ENCODE results near the gene CSTPP1.
"Not testable (repeated sequence)": the region's sequence is repeated elsewhere in the genome, so short reads cannot be mapped to it uniquely, and the experiment has no call there.

The CSTPP1 gene

GRCh38 chr11:47109051-47109726 is 172.6 kb downstream of the CSTPP1 start:
- Histone ChIP-seq H3K27me3 (ENCODE audit: insufficient read depth, low read depth) (no peaks in the 10 kb centered on the region), H3K79me2 (ENCODE audit: insufficient read depth, low read depth) (no peaks in the 10 kb centered on the region), H2AFZ (ENCODE audit: low read depth) (no peak overlapping the region), H4K20me1 (ENCODE audit: insufficient read depth) (no peaks in the 10 kb centered on the region), H3K4me2 (no peak overlapping the region), H3K9ac (no peak overlapping the region), H3K4me1 (ENCODE audit: low read depth, poor library complexity, severe bottlenecking) (no peaks in the 10 kb centered on the region), H3K4me3 (IDR thresholded peaks at IDR 0.05; ENCODE audit: insufficient read depth, low read depth, low read length) (no peak overlapping the region), H3K36me3 (ENCODE audit: insufficient read depth) (no peaks in the 10 kb centered on the region), H3K27ac (no peak overlapping the region)
- no peak for TF ChIP-seq CTCF (conservative IDR thresholded peaks at IDR 0.05; ENCODE audit: low read depth, low read length)

GRCh38 chr11:47109727-47110246 is 173.2 kb downstream of the CSTPP1 start:
- no peaks in the 10 kb centered on the region for H3K4me1 ChIP-seq (ENCODE audit: low read depth, poor library complexity, severe bottlenecking)
- no peak overlapping the region for H3K4me2 ChIP-seq
- no peak overlapping the region for H2AFZ ChIP-seq (ENCODE audit: low read depth)
- no peak overlapping the region for H3K9ac ChIP-seq
- H3K36me3 ChIP-seq (ENCODE audit: insufficient read depth): no peaks in the 10 kb centered on the region
- H3K27ac ChIP-seq: no peak overlapping the region
- no peaks in the 10 kb centered on the region for H3K79me2 ChIP-seq (ENCODE audit: insufficient read depth, low read depth)
- no peaks in the 10 kb centered on the region for H3K27me3 ChIP-seq (ENCODE audit: insufficient read depth, low read depth)
- H4K20me1 ChIP-seq (ENCODE audit: insufficient read depth): no peaks in the 10 kb centered on the region
- TF ChIP-seq CTCF (conservative IDR thresholded peaks at IDR 0.05; ENCODE audit: low read depth, low read length): no peak
- no peak overlapping the region for H3K4me3 ChIP-seq (IDR thresholded peaks at IDR 0.05; ENCODE audit: insufficient read depth, low read depth, low read length)

GRCh38 chr11:47111318-47111804 is 174.8 kb downstream of the CSTPP1 start:
- Histone ChIP-seq H3K27ac (no peak overlapping the region), H3K4me2 (no peak overlapping the region), H3K9ac (no peak overlapping the region), H3K4me3 (IDR thresholded peaks at IDR 0.05; ENCODE audit: insufficient read depth, low read depth, low read length) (no peak overlapping the region), H3K27me3 (ENCODE audit: insufficient read depth, low read depth) (no peaks in the 10 kb centered on the region), H4K20me1 (ENCODE audit: insufficient read depth) (no peaks in the 10 kb centered on the region), H3K79me2 (ENCODE audit: insufficient read depth, low read depth) (no peaks in the 10 kb centered on the region), H2AFZ (ENCODE audit: low read depth) (no peak overlapping the region), H3K36me3 (ENCODE audit: insufficient read depth) (no peaks in the 10 kb centered on the region), H3K4me1 (ENCODE audit: low read depth, poor library complexity, severe bottlenecking) (no peaks in the 10 kb centered on the region)
- TF ChIP-seq CTCF (conservative IDR thresholded peaks at IDR 0.05; ENCODE audit: low read depth, low read length): no peak

GRCh38 chr11:47112941-47113340 is 176.4 kb downstream of the CSTPP1 start:
- H3K27me3 ChIP-seq (ENCODE audit: insufficient read depth, low read depth); H3K36me3 ChIP-seq (ENCODE audit: insufficient read depth); H3K79me2 ChIP-seq (ENCODE audit: insufficient read depth, low read depth); H3K4me3 ChIP-seq (IDR thresholded peaks at IDR 0.05; ENCODE audit: insufficient read depth, low read depth, low read length); H3K9ac ChIP-seq; H3K4me2 ChIP-seq; H2AFZ ChIP-seq (ENCODE audit: low read depth); H3K27ac ChIP-seq; H3K4me1 ChIP-seq (ENCODE audit: low read depth, poor library complexity, severe bottlenecking); H4K20me1 ChIP-seq (ENCODE audit: insufficient read depth): not testable (repeated sequence)

- H3K4me3 ChIP-seq (IDR thresholded peaks at IDR 0.05; ENCODE audit: insufficient read depth, low read depth, low read length); H3K4me2 ChIP-seq; H3K9ac ChIP-seq: not testable (repeated sequence)
These were observed 182.6 kb downstream of the CSTPP1 start for GRCh38 chr11:47118958-47119688.

More at GRCh38 chr11:47118958-47119688, 182.6 kb downstream of the CSTPP1 start:
- H4K20me1 ChIP-seq (ENCODE audit: insufficient read depth); H3K27ac ChIP-seq; H3K36me3 ChIP-seq (ENCODE audit: insufficient read depth); H3K4me1 ChIP-seq (ENCODE audit: low read depth, poor library complexity, severe bottlenecking); H3K79me2 ChIP-seq (ENCODE audit: insufficient read depth, low read depth); H2AFZ ChIP-seq (ENCODE audit: low read depth); H3K27me3 ChIP-seq (ENCODE audit: insufficient read depth, low read depth): not testable (repeated sequence)

Measured in KMS-11 (cell line).